Measurements from ENCODE around the gene RPS23. TPM values are rescaled to one million over a fixed set of nuclear protein-coding genes. Genes with fewer than 3 reads are reported as not detected.

Gene RPS23
- total and polyA plus RNA-seq, 2 experiments from 2014 or later = 2,261 to 3,526 TPM

DNA sequence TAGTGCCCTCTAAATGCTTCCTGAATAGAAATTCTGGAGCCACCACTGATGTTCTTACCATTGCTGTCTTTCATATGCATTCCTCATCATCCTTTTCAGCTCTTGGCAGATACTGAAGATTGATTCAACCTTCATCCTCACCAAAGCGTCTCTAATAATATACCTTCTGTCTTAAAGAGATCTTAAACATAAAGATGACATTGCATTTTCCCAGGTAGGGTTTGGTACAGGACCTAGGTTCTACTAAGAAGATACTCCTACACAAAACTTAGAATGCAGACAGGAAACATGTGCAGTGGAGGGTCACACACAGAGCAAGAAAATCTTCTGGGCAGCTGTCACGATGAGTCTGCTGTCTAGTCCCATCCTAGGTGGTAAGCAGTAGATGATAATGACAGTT lies 41.0 kb upstream of the RPS23 start:
- Histone ChIP-seq H3K36me3 (ENCODE audit: insufficient read depth) (no peaks in the 10 kb centered on the region), H2AFZ (no peak overlapping the region), H3K4me1 (ENCODE audit: insufficient read depth) (no peaks in the 10 kb centered on the region), H4K20me1 (replicated peaks; ENCODE audit: insufficient read depth) (no peaks in the 10 kb centered on the region), H3K27ac (ENCODE audit: low read depth) (no peak overlapping the region), H3F3A (replicated peaks; ENCODE audit: low read depth) (no peaks in the 10 kb centered on the region), H3K4me2 (no peak overlapping the region), H3K9me2 (ENCODE audit: insufficient read depth) (0 out of 2 replicates have a peak, but pooled peaks cover 4% of the 10 kb centered on the region), H3K79me2 (replicated peaks; ENCODE audit: insufficient read depth) (no peaks in the 10 kb centered on the region), H3K4me3 (no peak overlapping the region), H3K27me3 (ENCODE audit: insufficient read depth) (no peaks in the 10 kb centered on the region)
- peaks cover 3% of the 10 kb centered on the region for H3K27me3 Mint-ChIP-seq (ENCODE audit: insufficient read depth, low read depth, poor library complexity)
- H3K4me3 Mint-ChIP-seq = no peak overlapping the region
- no peaks in the 10 kb centered on the region for H3K9me3 Mint-ChIP-seq
- no peak for ATAC-seq
- no peak for DNase-seq (ENCODE audit: low spot score)
- no peaks in the 10 kb centered on the region for H3K4me1 Mint-ChIP-seq
- TF ChIP-seq, protein P1, sequence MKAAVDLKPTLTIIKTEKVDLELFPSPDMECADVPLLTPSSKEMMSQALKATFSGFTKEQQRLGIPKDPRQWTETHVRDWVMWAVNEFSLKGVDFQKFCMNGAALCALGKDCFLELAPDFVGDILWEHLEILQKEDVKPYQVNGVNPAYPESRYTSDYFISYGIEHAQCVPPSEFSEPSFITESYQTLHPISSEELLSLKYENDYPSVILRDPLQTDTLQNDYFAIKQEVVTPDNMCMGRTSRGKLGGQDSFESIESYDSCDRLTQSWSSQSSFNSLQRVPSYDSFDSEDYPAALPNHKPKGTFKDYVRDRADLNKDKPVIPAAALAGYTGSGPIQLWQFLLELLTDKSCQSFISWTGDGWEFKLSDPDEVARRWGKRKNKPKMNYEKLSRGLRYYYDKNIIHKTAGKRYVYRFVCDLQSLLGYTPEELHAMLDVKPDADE (IDR thresholded peaks at IDR 0.05) = no peak
- TF ChIP-seq NANOG (IDR thresholded peaks at IDR 0.05; ENCODE audit: borderline replicate concordance) (no peak), EZH2phosphoT487 (IDR thresholded peaks at IDR 0.05; ENCODE audit: unreplicated experiment) (no peak), STAT1 (IDR thresholded peaks at IDR 0.05; ENCODE audit: unreplicated experiment) (no peak), JUNB (IDR thresholded peaks at IDR 0.05; ENCODE audit: unreplicated experiment) (no peak), POLR2AphosphoS5 (IDR thresholded peaks at IDR 0.05; ENCODE audit: low read depth) (no peak), REST (IDR thresholded peaks at IDR 0.05; ENCODE audit: unreplicated experiment) (no peak), EZH2 (IDR thresholded peaks at IDR 0.05; ENCODE audit: low read depth, unreplicated experiment) (no peak), ZNF331 (CRISPR knock-in tag; IDR thresholded peaks at IDR 0.05; ENCODE audit: low read depth) (no peak), CREB1 (CRISPR knock-in tag; IDR thresholded peaks at IDR 0.05; ENCODE audit: low read depth) (no peak)
- TF ChIP-seq, protein P2, sequence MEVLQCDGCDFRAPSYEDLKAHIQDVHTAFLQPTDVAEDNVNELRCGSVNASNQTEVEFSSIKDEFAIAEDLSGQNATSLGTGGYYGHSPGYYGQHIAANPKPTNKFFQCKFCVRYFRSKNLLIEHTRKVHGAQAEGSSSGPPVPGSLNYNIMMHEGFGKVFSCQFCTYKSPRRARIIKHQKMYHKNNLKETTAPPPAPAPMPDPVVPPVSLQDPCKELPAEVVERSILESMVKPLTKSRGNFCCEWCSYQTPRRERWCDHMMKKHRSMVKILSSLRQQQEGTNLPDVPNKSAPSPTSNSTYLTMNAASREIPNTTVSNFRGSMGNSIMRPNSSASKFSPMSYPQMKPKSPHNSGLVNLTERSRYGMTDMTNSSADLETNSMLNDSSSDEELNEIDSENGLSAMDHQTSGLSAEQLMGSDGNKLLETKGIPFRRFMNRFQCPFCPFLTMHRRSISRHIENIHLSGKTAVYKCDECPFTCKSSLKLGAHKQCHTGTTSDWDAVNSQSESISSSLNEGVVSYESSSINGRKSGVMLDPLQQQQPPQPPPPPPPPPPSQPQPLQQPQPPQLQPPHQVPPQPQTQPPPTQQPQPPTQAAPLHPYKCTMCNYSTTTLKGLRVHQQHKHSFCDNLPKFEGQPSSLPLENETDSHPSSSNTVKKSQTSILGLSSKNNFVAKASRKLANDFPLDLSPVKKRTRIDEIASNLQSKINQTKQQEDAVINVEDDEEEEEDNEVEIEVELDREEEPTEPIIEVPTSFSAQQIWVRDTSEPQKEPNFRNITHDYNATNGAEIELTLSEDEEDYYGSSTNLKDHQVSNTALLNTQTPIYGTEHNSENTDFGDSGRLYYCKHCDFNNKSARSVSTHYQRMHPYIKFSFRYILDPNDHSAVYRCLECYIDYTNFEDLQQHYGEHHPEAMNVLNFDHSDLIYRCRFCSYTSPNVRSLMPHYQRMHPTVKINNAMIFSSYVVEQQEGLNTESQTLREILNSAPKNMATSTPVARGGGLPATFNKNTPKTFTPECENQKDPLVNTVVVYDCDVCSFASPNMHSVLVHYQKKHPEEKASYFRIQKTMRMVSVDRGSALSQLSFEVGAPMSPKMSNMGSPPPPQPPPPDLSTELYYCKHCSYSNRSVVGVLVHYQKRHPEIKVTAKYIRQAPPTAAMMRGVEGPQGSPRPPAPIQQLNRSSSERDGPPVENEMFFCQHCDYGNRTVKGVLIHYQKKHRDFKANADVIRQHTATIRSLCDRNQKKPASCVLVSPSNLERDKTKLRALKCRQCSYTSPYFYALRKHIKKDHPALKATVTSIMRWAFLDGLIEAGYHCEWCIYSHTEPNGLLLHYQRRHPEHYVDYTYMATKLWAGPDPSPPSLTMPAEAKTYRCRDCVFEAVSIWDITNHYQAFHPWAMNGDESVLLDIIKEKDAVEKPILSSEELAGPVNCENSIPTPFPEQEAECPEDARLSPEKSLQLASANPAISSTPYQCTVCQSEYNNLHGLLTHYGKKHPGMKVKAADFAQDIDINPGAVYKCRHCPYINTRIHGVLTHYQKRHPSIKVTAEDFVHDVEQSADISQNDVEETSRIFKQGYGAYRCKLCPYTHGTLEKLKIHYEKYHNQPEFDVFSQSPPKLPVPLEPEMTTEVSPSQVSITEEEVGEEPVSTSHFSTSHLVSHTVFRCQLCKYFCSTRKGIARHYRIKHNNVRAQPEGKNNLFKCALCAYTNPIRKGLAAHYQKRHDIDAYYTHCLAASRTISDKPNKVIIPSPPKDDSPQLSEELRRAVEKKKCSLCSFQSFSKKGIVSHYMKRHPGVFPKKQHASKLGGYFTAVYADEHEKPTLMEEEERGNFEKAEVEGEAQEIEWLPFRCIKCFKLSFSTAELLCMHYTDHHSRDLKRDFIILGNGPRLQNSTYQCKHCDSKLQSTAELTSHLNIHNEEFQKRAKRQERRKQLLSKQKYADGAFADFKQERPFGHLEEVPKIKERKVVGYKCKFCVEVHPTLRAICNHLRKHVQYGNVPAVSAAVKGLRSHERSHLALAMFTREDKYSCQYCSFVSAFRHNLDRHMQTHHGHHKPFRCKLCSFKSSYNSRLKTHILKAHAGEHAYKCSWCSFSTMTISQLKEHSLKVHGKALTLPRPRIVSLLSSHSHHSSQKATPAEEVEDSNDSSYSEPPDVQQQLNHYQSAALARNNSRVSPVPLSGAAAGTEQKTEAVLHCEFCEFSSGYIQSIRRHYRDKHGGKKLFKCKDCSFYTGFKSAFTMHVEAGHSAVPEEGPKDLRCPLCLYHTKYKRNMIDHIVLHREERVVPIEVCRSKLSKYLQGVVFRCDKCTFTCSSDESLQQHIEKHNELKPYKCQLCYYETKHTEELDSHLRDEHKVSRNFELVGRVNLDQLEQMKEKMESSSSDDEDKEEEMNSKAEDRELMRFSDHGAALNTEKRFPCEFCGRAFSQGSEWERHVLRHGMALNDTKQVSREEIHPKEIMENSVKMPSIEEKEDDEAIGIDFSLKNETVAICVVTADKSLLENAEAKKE (CRISPR knock-in tag; IDR thresholded peaks at IDR 0.05) = no peak
- no peak overlapping the region for H3K27ac Mint-ChIP-seq
- H3K36me3 Mint-ChIP-seq (ENCODE audit: low read depth) = no peaks in the 10 kb centered on the region

Data from GM23338 (cell line).